GM19099 (cell line): ENCODE data around the gene TFCP2.

Source experiments
- POLR2A ChIP-seq: IDR thresholded peaks from 3 replicates; pipeline ENCODE4 v1.6.1; 2011; ENCODE audit warnings: low read depth; ENCODE audit not compliant: insufficient read length; ENCODE audit errors: extremely low read depth

TFCP2 gene

GRCh38 chr12:51181558-51181957 lies 8.6 kb upstream of the TFCP2 start:
- no peak for TF ChIP-seq POLR2A

- TF ChIP-seq POLR2A = no peak
Measured at GRCh38 chr12:51177897-51178296, 5.0 kb upstream of the TFCP2 start.

GRCh38 chr12:51174501-51174900 lies 1.6 kb upstream of the TFCP2 start:
- TF ChIP-seq POLR2A = no peak

GRCh38 chr12:51171884-51172514 lies 936 bp downstream of the TFCP2 start:
- TF ChIP-seq POLR2A = no peak

GRCh38 chr12:51163795-51164194 lies 9.1 kb downstream of the TFCP2 start:
- no peak for TF ChIP-seq POLR2A

GRCh38 chr12:51162217-51162616 lies 10.7 kb downstream of the TFCP2 start:
- no peak for TF ChIP-seq POLR2A

- no peak for TF ChIP-seq POLR2A
Measured at GRCh38 chr12:51160814-51161459, 12.0 kb downstream of the TFCP2 start.

GRCh38 chr12:51156245-51156765 lies 16.6 kb downstream of the TFCP2 start:
- TF ChIP-seq POLR2A = no peak

GRCh38 chr12:51152953-51153352 lies 20.0 kb downstream of the TFCP2 start:
- no peak for TF ChIP-seq POLR2A

- no peak for TF ChIP-seq POLR2A
Measured at GRCh38 chr12:51150777-51151176, 22.2 kb downstream of the TFCP2 start.

GRCh38 chr12:51147309-51147708 lies 25.6 kb downstream of the TFCP2 start:
- TF ChIP-seq POLR2A = no peak

- TF ChIP-seq POLR2A = no peak
Measured at GRCh38 chr12:51139292-51139844, 33.6 kb downstream of the TFCP2 start.

- no peak for TF ChIP-seq POLR2A
Measured at GRCh38 chr12:51132693-51133092, 40.2 kb downstream of the TFCP2 start.

- TF ChIP-seq POLR2A = no peak
Measured at GRCh38 chr12:51131745-51132521, 41.0 kb downstream of the TFCP2 start.

GRCh38 chr12:51128919-51129318 lies 44.0 kb downstream of the TFCP2 start:
- no peak for TF ChIP-seq POLR2A

GRCh38 chr12:51127050-51127729 lies 45.7 kb downstream of the TFCP2 start:
- no peak for TF ChIP-seq POLR2A

GRCh38 chr12:51126297-51126696 lies 46.6 kb downstream of the TFCP2 start:
- TF ChIP-seq POLR2A = no peak
